ENCODE results near the gene ANTXR2. TPM values are rescaled to one million over a fixed set of nuclear protein-coding genes. Genes with fewer than 3 reads are reported as not detected.
"Not testable (repeated sequence)": the region's sequence is repeated elsewhere in the genome, so short reads cannot be mapped to it uniquely, and the experiment has no call there.

ANTXR2 gene
- total and polyA plus RNA-seq, 4 donors = 35.3 to 74.6 (median 41.2) TPM

DNA sequence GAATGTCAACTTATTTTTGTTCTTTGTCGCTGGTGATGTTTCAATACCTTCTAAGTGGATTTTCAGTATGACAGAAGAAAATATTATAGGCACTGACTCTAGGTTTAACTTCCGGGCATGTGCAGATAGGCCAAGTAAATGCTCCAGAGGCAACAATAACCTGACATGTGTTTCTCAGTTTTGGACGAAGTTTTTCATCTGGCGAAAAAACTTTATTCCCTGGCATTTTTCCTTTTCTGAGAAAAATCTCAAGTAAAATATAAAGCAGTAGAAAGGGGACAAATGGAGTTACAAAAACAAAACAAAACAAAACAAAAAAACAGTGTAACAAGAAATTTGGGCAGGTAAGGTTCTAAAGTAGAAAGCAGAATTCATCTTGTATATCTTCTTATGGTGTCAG, 173.5 kb downstream of the ANTXR2 start:
- 100% methylated on average over 1 of the region's 4 CpGs for WGBS (ENCODE audit: insufficient coverage)

DNA sequence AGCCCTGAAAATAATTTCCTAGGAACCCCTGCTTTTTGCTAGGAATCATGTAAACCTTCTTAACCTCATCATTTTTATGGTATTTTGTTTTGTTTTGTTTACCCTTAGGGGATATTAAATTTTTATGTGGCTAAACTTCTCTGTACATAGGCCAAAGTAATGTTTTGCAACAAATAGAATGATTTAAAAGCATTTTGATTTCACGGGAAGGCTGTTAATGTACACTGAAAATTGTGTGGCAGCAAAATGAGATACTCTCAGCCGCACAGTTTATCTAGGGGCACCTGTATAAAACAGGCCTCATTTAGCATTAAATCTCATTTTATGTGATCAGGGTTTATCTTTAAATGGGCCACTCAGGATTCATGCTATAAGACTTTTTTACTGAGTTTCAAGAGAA, 175.0 kb downstream of the ANTXR2 start:
- no peaks in the 10 kb centered on the region for H3K9me3 ChIP-seq (ENCODE audit: control insufficient read depth, insufficient read depth, low read length)
- WGBS (ENCODE audit: insufficient coverage) = no CpG with 5 or more reads among the region's 2 CpGs
- no peaks in the 10 kb centered on the region for H3K4me1 ChIP-seq (ENCODE audit: control insufficient read depth, insufficient read depth, low read length)

More for the DNA sequence above, 173.5 kb downstream of the ANTXR2 start:
- Histone ChIP-seq H3K36me3 (ENCODE audit: control insufficient read depth, insufficient read depth, low read length) (no peaks in the 10 kb centered on the region), H3K4me3 (ENCODE audit: low read depth, low read length) (no peak overlapping the region), H3K27me3 (ENCODE audit: control insufficient read depth, insufficient read depth, low read length) (no peaks in the 10 kb centered on the region), H3K4me1 (ENCODE audit: control insufficient read depth, insufficient read depth, low read length) (no peaks in the 10 kb centered on the region), H3K9me3 (ENCODE audit: control insufficient read depth, insufficient read depth, low read length) (no peaks in the 10 kb centered on the region), H3K27ac (ENCODE audit: low read depth, low read length) (no peak overlapping the region)
- DNase-seq (ENCODE audit: low read depth in 4 of 6, low spot score in 6 of 6) = no peak

DNA sequence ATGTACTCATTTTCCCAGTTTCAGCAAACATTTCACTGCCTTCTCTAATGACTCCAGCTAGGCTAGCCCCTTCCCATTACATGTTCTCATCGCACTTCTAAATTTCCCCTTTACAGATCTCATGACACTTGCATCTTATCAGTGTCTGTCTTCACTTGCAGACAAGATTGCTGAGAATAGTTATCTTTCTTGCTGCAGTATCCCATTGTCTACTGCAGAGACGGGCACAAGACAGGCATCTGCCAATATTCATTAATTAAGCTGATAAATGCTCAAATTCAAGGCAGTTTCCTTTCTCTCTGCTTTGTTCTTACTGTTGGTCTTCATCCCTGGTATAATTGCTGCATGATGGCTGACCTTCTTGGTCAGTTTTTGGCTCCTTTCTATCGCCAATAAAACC, 175.9 kb downstream of the ANTXR2 start:
- WGBS (ENCODE audit: insufficient coverage) = 90% methylated on average over 1 of the region's 3 CpGs
- H3K4me3 ChIP-seq (ENCODE audit: low read depth, low read length) = no peak overlapping the region
- DNase-seq (ENCODE audit: low read depth in 4 of 6, low spot score in 6 of 6) = no peak
- no peak overlapping the region for H3K27ac ChIP-seq (ENCODE audit: low read depth, low read length)
- H3K27me3 ChIP-seq (ENCODE audit: control insufficient read depth, insufficient read depth, low read length) = no peaks in the 10 kb centered on the region
- H3K4me1 ChIP-seq (ENCODE audit: control insufficient read depth, insufficient read depth, low read length) = no peaks in the 10 kb centered on the region
- H3K36me3 ChIP-seq (ENCODE audit: control insufficient read depth, insufficient read depth, low read length) = no peaks in the 10 kb centered on the region
- no peaks in the 10 kb centered on the region for H3K9me3 ChIP-seq (ENCODE audit: control insufficient read depth, insufficient read depth, low read length)

More for the DNA sequence above, 175.0 kb downstream of the ANTXR2 start:
- DNase-seq (ENCODE audit: low read depth in 4 of 6, low spot score in 6 of 6) = no peak
- no peaks in the 10 kb centered on the region for H3K27me3 ChIP-seq (ENCODE audit: control insufficient read depth, insufficient read depth, low read length)
- H3K27ac ChIP-seq (ENCODE audit: low read depth, low read length) = no peak overlapping the region
- no peak overlapping the region for H3K4me3 ChIP-seq (ENCODE audit: low read depth, low read length)
- H3K36me3 ChIP-seq (ENCODE audit: control insufficient read depth, insufficient read depth, low read length) = no peaks in the 10 kb centered on the region

DNA sequence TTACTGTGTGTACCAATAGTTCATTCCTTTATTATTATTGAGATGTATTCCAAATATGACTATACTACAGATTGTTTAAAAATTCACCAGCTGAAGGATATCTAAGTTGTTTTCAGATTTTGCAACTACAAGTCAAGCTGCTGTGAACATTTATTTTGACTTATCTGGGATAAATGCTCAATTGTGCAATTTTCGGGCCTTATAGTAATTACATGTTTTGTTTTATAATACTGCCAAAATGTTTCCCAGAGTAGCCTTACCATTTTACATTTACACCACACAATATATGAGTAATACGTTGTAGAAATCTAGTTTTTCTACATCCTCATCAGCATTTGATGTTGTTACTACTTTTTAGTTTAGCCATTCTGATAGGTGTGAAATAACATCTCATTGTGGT, 179.6 kb downstream of the ANTXR2 start:
- no CpG with 5 or more reads among the region's 2 CpGs for WGBS (ENCODE audit: insufficient coverage)
- no peaks in the 10 kb centered on the region for H3K9me3 ChIP-seq (ENCODE audit: control insufficient read depth, insufficient read depth, low read length)
- no peak for DNase-seq (ENCODE audit: low read depth in 4 of 6, low spot score in 6 of 6)
- H3K4me1 ChIP-seq (ENCODE audit: control insufficient read depth, insufficient read depth, low read length) = no peaks in the 10 kb centered on the region
- no peak overlapping the region for H3K27ac ChIP-seq (ENCODE audit: low read depth, low read length)
- H3K4me3 ChIP-seq (ENCODE audit: low read depth, low read length) = no peak overlapping the region
- H3K27me3 ChIP-seq (ENCODE audit: control insufficient read depth, insufficient read depth, low read length) = no peaks in the 10 kb centered on the region
- no peaks in the 10 kb centered on the region for H3K36me3 ChIP-seq (ENCODE audit: control insufficient read depth, insufficient read depth, low read length)

DNA sequence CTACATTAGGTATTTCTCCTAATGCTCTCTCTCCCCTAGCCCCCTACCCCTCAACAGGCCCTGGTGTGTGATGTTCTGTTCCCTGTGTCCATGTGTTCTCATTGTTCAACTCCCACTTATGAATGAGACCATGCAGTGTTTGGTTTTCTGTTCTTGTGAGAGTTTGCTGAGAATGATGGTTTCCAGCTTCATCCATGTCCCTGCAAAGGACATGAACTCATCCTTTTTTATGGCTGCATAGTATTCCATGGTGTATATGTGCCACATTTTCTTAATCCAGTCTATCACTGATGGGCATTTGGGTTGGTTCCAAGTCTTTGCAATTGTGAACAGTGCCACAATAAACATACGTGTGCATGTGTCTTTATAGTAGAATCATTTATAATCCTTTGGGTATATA, 184.0 kb downstream of the ANTXR2 start:
- H3K27ac ChIP-seq (ENCODE audit: low read depth, low read length); H3K4me1 ChIP-seq (ENCODE audit: control insufficient read depth, insufficient read depth, low read length); H3K27me3 ChIP-seq (ENCODE audit: control insufficient read depth, insufficient read depth, low read length); DNase-seq (ENCODE audit: low read depth in 4 of 6, low spot score in 6 of 6); H3K36me3 ChIP-seq (ENCODE audit: control insufficient read depth, insufficient read depth, low read length); H3K9me3 ChIP-seq (ENCODE audit: control insufficient read depth, insufficient read depth, low read length); H3K4me3 ChIP-seq (ENCODE audit: low read depth, low read length): not testable (repeated sequence)
- no CpG with 5 or more reads among the region's 1 CpG for WGBS (ENCODE audit: insufficient coverage)

DNA sequence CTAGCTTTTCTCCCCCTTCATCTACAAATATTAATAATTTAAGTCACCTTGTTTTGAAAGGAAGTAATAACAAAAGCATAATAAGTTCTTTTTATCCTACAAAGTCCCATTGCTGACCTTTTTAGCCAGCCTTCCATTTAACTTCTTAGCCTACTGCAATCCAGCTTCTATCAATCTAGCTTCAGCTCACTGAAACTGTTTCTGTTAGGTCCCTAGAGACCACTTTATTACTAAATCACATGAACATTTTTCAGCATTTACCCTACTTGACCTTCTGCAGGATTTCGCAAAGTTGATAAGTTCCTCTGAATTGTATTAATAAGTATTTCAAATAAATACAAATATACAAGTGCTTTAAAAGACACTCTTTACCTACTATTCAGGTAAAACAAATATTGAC, 186.5 kb downstream of the ANTXR2 start:
- DNase-seq (ENCODE audit: low read depth in 4 of 6, low spot score in 6 of 6) = no peak
- no peak overlapping the region for H3K27ac ChIP-seq (ENCODE audit: low read depth, low read length)
- no peaks in the 10 kb centered on the region for H3K27me3 ChIP-seq (ENCODE audit: control insufficient read depth, insufficient read depth, low read length)
- H3K4me1 ChIP-seq (ENCODE audit: control insufficient read depth, insufficient read depth, low read length) = no peaks in the 10 kb centered on the region
- H3K4me3 ChIP-seq (ENCODE audit: low read depth, low read length) = no peak overlapping the region
- WGBS (ENCODE audit: insufficient coverage) = no CpG with 5 or more reads among the region's 1 CpG
- no peaks in the 10 kb centered on the region for H3K9me3 ChIP-seq (ENCODE audit: control insufficient read depth, insufficient read depth, low read length)
- no peaks in the 10 kb centered on the region for H3K36me3 ChIP-seq (ENCODE audit: control insufficient read depth, insufficient read depth, low read length)

DNA sequence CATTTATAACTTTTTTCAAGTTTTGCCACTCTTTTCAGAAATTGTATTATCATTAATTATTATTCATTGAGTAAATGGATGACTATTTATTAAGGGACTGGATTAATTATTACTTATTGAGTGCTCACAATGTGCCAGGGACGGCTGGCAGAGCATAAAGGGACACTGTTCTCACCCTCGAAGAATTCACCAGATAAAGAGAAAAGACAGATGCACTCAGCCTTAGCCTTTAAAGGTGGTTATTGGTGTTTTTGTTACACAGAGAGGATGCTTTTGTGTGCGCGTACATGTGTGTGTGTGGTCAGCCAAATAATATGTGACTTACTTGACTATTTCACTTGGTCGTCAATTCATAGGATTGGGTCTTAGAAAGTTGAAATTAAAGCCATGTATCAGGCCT, 187.0 kb downstream of the ANTXR2 start:
- Histone ChIP-seq H3K9me3 (ENCODE audit: control insufficient read depth, insufficient read depth, low read length) (no peaks in the 10 kb centered on the region), H3K4me1 (ENCODE audit: control insufficient read depth, insufficient read depth, low read length) (no peaks in the 10 kb centered on the region), H3K27me3 (ENCODE audit: control insufficient read depth, insufficient read depth, low read length) (no peaks in the 10 kb centered on the region), H3K36me3 (ENCODE audit: control insufficient read depth, insufficient read depth, low read length) (no peaks in the 10 kb centered on the region), H3K4me3 (ENCODE audit: low read depth, low read length) (no peak overlapping the region), H3K27ac (ENCODE audit: low read depth, low read length) (no peak overlapping the region)
- no peak for DNase-seq (ENCODE audit: low read depth in 4 of 6, low spot score in 6 of 6)
- no CpG with 5 or more reads among the region's 5 CpGs for WGBS (ENCODE audit: insufficient coverage)

DNA sequence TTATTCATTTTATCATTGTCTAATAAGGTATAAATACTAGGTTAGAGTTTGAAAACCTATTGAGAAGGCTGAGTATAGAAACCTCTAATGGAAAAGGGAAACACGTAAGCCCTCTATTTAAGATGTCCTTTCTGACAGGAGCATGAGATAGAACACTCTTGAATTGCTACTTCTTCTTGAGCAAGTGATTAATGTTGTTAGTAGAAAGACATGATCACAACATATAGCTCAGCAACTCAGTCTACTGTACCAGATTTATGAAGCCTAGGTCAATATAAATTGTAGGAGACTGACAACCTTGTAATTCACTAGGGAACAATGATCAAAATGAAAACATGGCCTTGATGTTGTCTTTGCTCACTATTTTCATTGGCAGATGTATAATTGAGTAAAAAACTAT, 189.7 kb downstream of the ANTXR2 start:
- no peak for DNase-seq (ENCODE audit: low read depth in 4 of 6, low spot score in 6 of 6)
- no peaks in the 10 kb centered on the region for H3K36me3 ChIP-seq (ENCODE audit: control insufficient read depth, insufficient read depth, low read length)
- no CpG with 5 or more reads among the region's 1 CpG for WGBS (ENCODE audit: insufficient coverage)
- no peaks in the 10 kb centered on the region for H3K27me3 ChIP-seq (ENCODE audit: control insufficient read depth, insufficient read depth, low read length)
- H3K4me3 ChIP-seq (ENCODE audit: low read depth, low read length) = no peak overlapping the region
- no peaks in the 10 kb centered on the region for H3K4me1 ChIP-seq (ENCODE audit: control insufficient read depth, insufficient read depth, low read length)
- no peak overlapping the region for H3K27ac ChIP-seq (ENCODE audit: low read depth, low read length)
- no peaks in the 10 kb centered on the region for H3K9me3 ChIP-seq (ENCODE audit: control insufficient read depth, insufficient read depth, low read length)

DNA sequence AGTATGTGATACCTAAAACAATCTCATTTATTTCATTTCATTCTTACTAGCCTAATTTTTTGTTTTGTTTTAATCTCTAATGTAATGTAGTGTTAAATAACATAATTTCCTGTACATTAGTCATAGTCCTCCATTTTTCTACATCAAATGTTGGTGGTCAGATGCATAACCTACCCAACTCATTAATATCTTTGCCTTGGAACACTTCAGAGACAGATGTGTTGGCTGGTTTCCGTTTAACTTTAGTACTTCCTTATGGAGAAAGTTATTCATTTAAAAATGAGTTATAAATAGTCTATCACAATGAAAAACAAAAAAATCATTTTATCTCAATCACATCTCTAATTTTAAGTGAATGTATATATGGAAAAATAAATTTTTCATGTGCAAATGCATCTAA, 190.2 kb downstream of the ANTXR2 start:
- WGBS (ENCODE audit: insufficient coverage) = no CpG with 5 or more reads among the region's 1 CpG
- H3K4me1 ChIP-seq (ENCODE audit: control insufficient read depth, insufficient read depth, low read length) = no peaks in the 10 kb centered on the region

DNA sequence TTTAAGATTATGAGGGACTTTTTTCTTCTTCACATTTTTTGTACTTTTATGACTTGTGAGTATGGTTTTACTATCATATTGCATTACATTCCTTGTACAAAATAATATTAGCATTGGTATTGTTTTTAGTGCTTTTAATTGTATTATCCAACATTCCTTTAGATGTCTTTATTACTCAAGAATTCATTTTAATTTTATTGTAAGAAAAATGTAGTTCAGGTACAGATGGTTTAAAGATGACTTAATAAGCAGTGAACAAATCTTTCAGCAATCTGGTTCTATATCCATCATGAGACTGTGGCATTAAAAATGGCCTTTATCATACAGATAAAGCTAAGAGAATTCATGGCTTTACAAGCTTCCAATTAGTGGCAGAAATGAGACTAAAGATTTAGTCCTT, 191.6 kb downstream of the ANTXR2 start:
- Histone ChIP-seq H3K9me3 (ENCODE audit: control insufficient read depth, insufficient read depth, low read length) (peaks cover 4% of the 10 kb centered on the region), H3K36me3 (ENCODE audit: control insufficient read depth, insufficient read depth, low read length) (no peaks in the 10 kb centered on the region), H3K27me3 (ENCODE audit: control insufficient read depth, insufficient read depth, low read length) (no peaks in the 10 kb centered on the region), H3K4me3 (ENCODE audit: low read depth, low read length) (no peak overlapping the region), H3K27ac (ENCODE audit: low read depth, low read length) (no peak overlapping the region), H3K4me1 (ENCODE audit: control insufficient read depth, insufficient read depth, low read length) (no peaks in the 10 kb centered on the region)
- no peak for DNase-seq (ENCODE audit: low read depth in 4 of 6, low spot score in 6 of 6)

More for the DNA sequence above, 190.2 kb downstream of the ANTXR2 start:
- H3K36me3 ChIP-seq (ENCODE audit: control insufficient read depth, insufficient read depth, low read length) = no peaks in the 10 kb centered on the region
- no peak for DNase-seq (ENCODE audit: low read depth in 4 of 6, low spot score in 6 of 6)
- H3K27me3 ChIP-seq (ENCODE audit: control insufficient read depth, insufficient read depth, low read length) = no peaks in the 10 kb centered on the region
- no peak overlapping the region for H3K4me3 ChIP-seq (ENCODE audit: low read depth, low read length)
- H3K9me3 ChIP-seq (ENCODE audit: control insufficient read depth, insufficient read depth, low read length) = peaks cover 4% of the 10 kb centered on the region
- no peak overlapping the region for H3K27ac ChIP-seq (ENCODE audit: low read depth, low read length)

Measured in spinal cord (tissue), 10 donors.